ENCODE results near the gene SPP1.

DNA sequence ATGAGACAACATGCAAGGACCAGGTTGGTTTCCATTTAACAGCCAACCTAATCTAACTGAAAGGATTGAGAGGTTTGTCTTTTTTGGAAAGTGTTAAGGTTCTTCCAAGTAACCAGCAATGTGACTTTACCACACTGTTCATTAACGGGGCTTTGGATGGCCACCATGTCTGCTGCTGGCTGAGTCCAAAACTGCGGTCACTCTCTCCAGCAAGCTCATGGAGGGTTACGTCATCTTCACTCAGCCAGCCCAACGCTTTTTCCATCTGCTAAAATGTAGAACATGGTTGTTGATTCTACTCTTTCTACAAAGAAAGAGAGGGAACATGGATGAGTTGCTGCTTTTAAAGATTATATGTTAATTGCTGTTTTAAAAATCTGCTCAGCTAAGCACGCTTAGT lies 43.0 kb downstream of the SPP1 start:
- TF ChIP-seq, protein P1, sequence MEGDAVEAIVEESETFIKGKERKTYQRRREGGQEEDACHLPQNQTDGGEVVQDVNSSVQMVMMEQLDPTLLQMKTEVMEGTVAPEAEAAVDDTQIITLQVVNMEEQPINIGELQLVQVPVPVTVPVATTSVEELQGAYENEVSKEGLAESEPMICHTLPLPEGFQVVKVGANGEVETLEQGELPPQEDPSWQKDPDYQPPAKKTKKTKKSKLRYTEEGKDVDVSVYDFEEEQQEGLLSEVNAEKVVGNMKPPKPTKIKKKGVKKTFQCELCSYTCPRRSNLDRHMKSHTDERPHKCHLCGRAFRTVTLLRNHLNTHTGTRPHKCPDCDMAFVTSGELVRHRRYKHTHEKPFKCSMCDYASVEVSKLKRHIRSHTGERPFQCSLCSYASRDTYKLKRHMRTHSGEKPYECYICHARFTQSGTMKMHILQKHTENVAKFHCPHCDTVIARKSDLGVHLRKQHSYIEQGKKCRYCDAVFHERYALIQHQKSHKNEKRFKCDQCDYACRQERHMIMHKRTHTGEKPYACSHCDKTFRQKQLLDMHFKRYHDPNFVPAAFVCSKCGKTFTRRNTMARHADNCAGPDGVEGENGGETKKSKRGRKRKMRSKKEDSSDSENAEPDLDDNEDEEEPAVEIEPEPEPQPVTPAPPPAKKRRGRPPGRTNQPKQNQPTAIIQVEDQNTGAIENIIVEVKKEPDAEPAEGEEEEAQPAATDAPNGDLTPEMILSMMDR (IDR thresholded peaks at IDR 0.05), result no peak
- TF ChIP-seq, protein P2, sequence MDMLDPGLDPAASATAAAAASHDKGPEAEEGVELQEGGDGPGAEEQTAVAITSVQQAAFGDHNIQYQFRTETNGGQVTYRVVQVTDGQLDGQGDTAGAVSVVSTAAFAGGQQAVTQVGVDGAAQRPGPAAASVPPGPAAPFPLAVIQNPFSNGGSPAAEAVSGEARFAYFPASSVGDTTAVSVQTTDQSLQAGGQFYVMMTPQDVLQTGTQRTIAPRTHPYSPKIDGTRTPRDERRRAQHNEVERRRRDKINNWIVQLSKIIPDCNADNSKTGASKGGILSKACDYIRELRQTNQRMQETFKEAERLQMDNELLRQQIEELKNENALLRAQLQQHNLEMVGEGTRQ (IDR thresholded peaks at IDR 0.05; ENCODE audit: borderline replicate concordance, low read depth, low read length), result no peak
- TF ChIP-seq RFX5 (IDR thresholded peaks at IDR 0.05; ENCODE audit: low read length), result no peak
- TF ChIP-seq NFIC (IDR thresholded peaks at IDR 0.05; ENCODE audit: borderline replicate concordance), result no peak
- no peak for TF ChIP-seq POLR2AphosphoS5 (IDR thresholded peaks at IDR 0.05; ENCODE audit: low read depth, low read length)
- no peak for TF ChIP-seq ELF1 (IDR thresholded peaks at IDR 0.05)
- TF ChIP-seq EZH2phosphoT487 (IDR thresholded peaks at IDR 0.05; ENCODE audit: borderline replicate concordance, low read depth), result no peak
- no peak for TF ChIP-seq TAF1 (IDR thresholded peaks at IDR 0.05; ENCODE audit: borderline replicate concordance, low read depth, low read length)
- TF ChIP-seq GABPA (IDR thresholded peaks at IDR 0.05; ENCODE audit: low read depth), result no peak
- TF ChIP-seq, protein P3, sequence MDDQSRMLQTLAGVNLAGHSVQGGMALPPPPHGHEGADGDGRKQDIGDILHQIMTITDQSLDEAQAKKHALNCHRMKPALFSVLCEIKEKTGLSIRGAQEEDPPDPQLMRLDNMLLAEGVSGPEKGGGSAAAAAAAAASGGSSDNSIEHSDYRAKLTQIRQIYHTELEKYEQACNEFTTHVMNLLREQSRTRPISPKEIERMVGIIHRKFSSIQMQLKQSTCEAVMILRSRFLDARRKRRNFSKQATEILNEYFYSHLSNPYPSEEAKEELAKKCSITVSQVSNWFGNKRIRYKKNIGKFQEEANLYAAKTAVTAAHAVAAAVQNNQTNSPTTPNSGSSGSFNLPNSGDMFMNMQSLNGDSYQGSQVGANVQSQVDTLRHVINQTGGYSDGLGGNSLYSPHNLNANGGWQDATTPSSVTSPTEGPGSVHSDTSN (IDR thresholded peaks at IDR 0.05), result no peak

Data from SK-N-SH (cell line).